ENCODE measurements around the gene CCL24. TPM values are rescaled to one million over a fixed set of nuclear protein-coding genes. Genes with fewer than 3 reads are reported as not detected.
A peak's percentile ranks its signal among the peaks of the same experiment; 100 is the strongest.

CCL24 gene
- total RNA-seq, 1 donor from 2014 or later, result not detected

- H3K4me1 Mint-ChIP-seq (ENCODE audit: low read depth, unreplicated experiment), result no peaks in the 10 kb centered on the region
- no peaks in the 10 kb centered on the region for H3K9me3 Mint-ChIP-seq (ENCODE audit: unreplicated experiment)
- TF ChIP-seq CTCF (IDR thresholded peaks at IDR 0.05; ENCODE audit: insufficient read depth, low read depth, low read length), result no peak
- no peak for TF ChIP-seq EZH2 (IDR thresholded peaks at IDR 0.05; ENCODE audit: insufficient read depth, low read length)
- no peak within 1 kb of the TSS for H2AFZ ChIP-seq (ENCODE audit: low read depth, low read length)
- peaks cover 3% of the 10 kb centered on the region for H3K27me3 Mint-ChIP-seq (ENCODE audit: low read depth, unreplicated experiment)
- H3K9me3 ChIP-seq (ENCODE audit: insufficient read depth, low read depth, low read length), result no peaks in the 10 kb centered on the region
- peak; percentile 93 for DNase-seq (ENCODE audit: low read depth)
- no peaks in the 10 kb centered on the region for H3K79me2 ChIP-seq (ENCODE audit: insufficient read depth, low read length)
- H4K20me1 ChIP-seq (ENCODE audit: insufficient read depth, low read length), result no peaks in the 10 kb centered on the region
- peaks cover 23% of the 10 kb centered on the region for H3K4me1 ChIP-seq (ENCODE audit: insufficient read depth, low read length)
- no peak within 1 kb of the TSS for H3K4me3 ChIP-seq (ENCODE audit: insufficient read depth, low read depth, low read length)
- H3K27me3 ChIP-seq (ENCODE audit: insufficient read depth, low read length), result no peaks in the 10 kb centered on the region
- H3K36me3 ChIP-seq (ENCODE audit: insufficient read depth, low read length), result no peaks in the 10 kb centered on the region
- peak; percentile 69 for FAIRE-seq
- H3K27ac ChIP-seq (ENCODE audit: low read depth, low read length), result peak within 1 kb of the TSS; percentile 82
- H3K4me2 ChIP-seq (ENCODE audit: low read length), result peak within 1 kb of the TSS; percentile 73
- H3K4me3 Mint-ChIP-seq (ENCODE audit: unreplicated experiment), result peak within 1 kb of the TSS; percentile 40
- H3K9ac ChIP-seq (ENCODE audit: low read length), result peak within 1 kb of the TSS; percentile 65
- no peaks in the 10 kb centered on the region for H3K36me3 Mint-ChIP-seq (ENCODE audit: low read depth, unreplicated experiment)
- H3K27ac Mint-ChIP-seq (ENCODE audit: unreplicated experiment), result no peak within 1 kb of the TSS
Measured at GRCh38 chr7:75772081-75773077, 41.2 kb downstream of the CCL24 start, which contains the start of gene CCL26. CCL26 (minus strand) TSS chr7:75772211; CDS start chr7:75772176, 35 bp downstream.

- peak overlapping the region; percentile 82 for H3K27ac ChIP-seq (ENCODE audit: low read depth, low read length)
- DNase-seq (ENCODE audit: low read depth) (peak; percentile 73), FAIRE-seq (no peak)
- Mint-ChIP-seq H3K36me3 (ENCODE audit: low read depth, unreplicated experiment) (no peaks in the 10 kb centered on the region), H3K9me3 (ENCODE audit: unreplicated experiment) (no peaks in the 10 kb centered on the region), H3K27me3 (ENCODE audit: low read depth, unreplicated experiment) (peaks cover 3% of the 10 kb centered on the region), H3K27ac (ENCODE audit: unreplicated experiment) (no peak overlapping the region), H3K4me1 (ENCODE audit: low read depth, unreplicated experiment) (no peaks in the 10 kb centered on the region), H3K4me3 (ENCODE audit: unreplicated experiment) (no peak overlapping the region)
- H3K36me3 ChIP-seq (ENCODE audit: insufficient read depth, low read length), result no peaks in the 10 kb centered on the region
- no peaks in the 10 kb centered on the region for H4K20me1 ChIP-seq (ENCODE audit: insufficient read depth, low read length)
- H3K9me3 ChIP-seq (ENCODE audit: insufficient read depth, low read depth, low read length), result no peaks in the 10 kb centered on the region
- H3K27me3 ChIP-seq (ENCODE audit: insufficient read depth, low read length), result no peaks in the 10 kb centered on the region
- H3K79me2 ChIP-seq (ENCODE audit: insufficient read depth, low read length), result no peaks in the 10 kb centered on the region
- peak overlapping the region; percentile 58 for H3K9ac ChIP-seq (ENCODE audit: low read length)
- no peak overlapping the region for H3K4me3 ChIP-seq (ENCODE audit: insufficient read depth, low read depth, low read length)
- TF ChIP-seq EZH2 (IDR thresholded peaks at IDR 0.05; ENCODE audit: insufficient read depth, low read length) (no peak), CTCF (IDR thresholded peaks at IDR 0.05; ENCODE audit: insufficient read depth, low read depth, low read length) (no peak)
- peak overlapping the region; percentile 73 for H3K4me2 ChIP-seq (ENCODE audit: low read length)
- H2AFZ ChIP-seq (ENCODE audit: low read depth, low read length), result no peak overlapping the region
- peaks cover 23% of the 10 kb centered on the region for H3K4me1 ChIP-seq (ENCODE audit: insufficient read depth, low read length)
Measured at GRCh38 chr7:75771224-75771623, 42.4 kb downstream of the CCL24 start.

Data from astrocyte (in vitro differentiated cells and primary cell).